Keratinocyte (primary cell): ENCODE measurements around the gene CCDC85C.

ENCODE experiments used
- EZH2 ChIP-seq: IDR thresholded peaks from one replicate; pipeline ENCODE4 v1.6.1; 2012; ENCODE audit warnings: inconsistent platforms, mild to moderate bottlenecking, low read length, moderate library complexity
- TF ChIP-seq, protein P1 (sequence below), 3 experiments: IDR thresholded peaks in 1 of 3; conservative IDR thresholded peaks in 1 of 3; optimal IDR thresholded peaks in 1 of 3; 2 replicates in 2 of 3; 3 replicates in 1 of 3; pipeline versions ENCODE3 to v1.5.1; 2011; ENCODE audit warnings: low read length in 3 of 3, mild to moderate bottlenecking in 3 of 3, moderate library complexity in 2 of 3, control low read depth in 1 of 3, inconsistent platforms in 1 of 3; ENCODE audit not compliant: insufficient read depth in 2 of 3; ENCODE audit errors: extremely low read depth in 1 of 3

- TF ChIP-seq, protein P1, sequence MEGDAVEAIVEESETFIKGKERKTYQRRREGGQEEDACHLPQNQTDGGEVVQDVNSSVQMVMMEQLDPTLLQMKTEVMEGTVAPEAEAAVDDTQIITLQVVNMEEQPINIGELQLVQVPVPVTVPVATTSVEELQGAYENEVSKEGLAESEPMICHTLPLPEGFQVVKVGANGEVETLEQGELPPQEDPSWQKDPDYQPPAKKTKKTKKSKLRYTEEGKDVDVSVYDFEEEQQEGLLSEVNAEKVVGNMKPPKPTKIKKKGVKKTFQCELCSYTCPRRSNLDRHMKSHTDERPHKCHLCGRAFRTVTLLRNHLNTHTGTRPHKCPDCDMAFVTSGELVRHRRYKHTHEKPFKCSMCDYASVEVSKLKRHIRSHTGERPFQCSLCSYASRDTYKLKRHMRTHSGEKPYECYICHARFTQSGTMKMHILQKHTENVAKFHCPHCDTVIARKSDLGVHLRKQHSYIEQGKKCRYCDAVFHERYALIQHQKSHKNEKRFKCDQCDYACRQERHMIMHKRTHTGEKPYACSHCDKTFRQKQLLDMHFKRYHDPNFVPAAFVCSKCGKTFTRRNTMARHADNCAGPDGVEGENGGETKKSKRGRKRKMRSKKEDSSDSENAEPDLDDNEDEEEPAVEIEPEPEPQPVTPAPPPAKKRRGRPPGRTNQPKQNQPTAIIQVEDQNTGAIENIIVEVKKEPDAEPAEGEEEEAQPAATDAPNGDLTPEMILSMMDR (optimal IDR thresholded peaks at IDR 0.05 in 1 of 3, IDR thresholded peaks at IDR 0.05 in 1 of 3, conservative IDR thresholded peaks at IDR 0.05 in 1 of 3; ENCODE audit: extremely low read depth in 1 of 3, insufficient read depth in 2 of 3, low read length in 3 of 3): no peak
- no peak for TF ChIP-seq EZH2
These were observed 4.6 kb downstream of the CCDC85C start for GRCh38 chr14:99599393-99599792.
